GM12874 (cell line): ENCODE results near the gene BCL2L12.

Source experiments
- CTCF ChIP-seq: IDR thresholded peaks from 2 replicates; pipeline ENCODE4 v1.5.1; 2011; ENCODE audit warnings: low read depth, mild to moderate bottlenecking, control low read depth, low read length, moderate library complexity; ENCODE audit not compliant: insufficient read depth

The BCL2L12 gene

DNA sequence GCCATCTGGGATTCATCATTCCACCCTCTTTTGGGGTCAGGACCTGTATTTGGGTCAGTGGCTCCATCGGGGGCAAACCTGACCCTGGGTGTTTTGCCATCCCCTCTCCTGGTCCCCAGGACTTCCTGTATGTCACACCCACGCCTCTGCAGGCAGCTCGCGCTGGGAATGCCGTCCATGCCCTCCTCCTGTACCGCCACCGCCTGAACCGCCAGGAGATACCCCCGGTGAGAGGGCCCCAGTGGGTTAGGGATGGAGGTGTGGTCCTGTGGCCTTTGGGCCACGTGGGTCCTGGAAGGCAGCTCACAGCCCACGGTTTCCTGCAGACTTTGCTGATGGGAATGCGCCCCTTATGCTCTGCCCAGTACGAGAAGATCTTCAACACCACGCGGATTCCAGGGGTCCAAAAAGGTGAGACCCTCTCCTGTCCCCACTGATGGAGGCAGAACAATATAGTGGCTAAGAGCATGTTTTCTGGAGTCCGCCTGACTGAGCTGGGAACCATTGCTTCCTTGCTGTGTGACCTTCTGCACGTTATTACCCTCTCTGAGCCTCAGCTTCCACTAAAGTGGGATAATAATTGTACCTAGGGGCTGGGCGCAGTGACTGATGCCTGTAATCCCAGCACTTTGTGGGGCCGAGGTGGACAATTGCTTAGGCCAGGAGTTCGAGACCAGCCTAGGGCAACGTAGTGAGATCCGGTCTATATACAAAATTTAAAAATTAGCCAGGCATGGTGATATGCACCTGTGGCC is 39.3 kb downstream of the BCL2L12 start:
- TF ChIP-seq CTCF: no peak

- TF ChIP-seq CTCF: no peak
These were observed 40.2 kb downstream of the BCL2L12 start for GRCh38 chr19:49705919-49706318.

DNA sequence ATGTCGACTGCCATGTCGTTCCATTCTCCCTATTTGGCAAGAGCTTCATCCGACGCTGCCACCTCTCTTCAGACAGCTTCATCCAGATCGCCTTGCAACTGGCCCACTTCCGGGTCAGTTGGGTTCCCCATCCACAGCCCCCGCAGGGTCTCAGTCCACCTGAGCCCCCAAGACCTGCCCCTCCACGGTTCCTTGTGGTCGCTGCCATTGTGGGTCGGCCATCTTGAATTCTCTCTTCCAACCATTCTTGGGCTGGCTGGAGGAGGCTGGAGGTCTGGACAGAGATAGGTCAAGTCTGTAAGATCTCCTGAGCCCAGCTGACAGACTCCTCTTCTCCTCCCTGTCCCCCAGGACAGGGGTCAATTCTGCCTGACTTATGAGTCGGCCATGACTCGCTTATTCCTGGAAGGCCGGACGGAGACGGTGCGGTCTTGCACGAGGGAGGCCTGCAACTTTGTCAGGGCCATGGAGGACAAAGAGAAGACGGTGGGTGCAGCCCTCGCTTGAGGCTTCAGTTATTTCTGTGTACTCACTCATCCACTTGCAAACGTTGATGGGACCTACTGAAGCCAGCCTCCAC is 44.7 kb downstream of the BCL2L12 start:
- TF ChIP-seq CTCF: no peak

DNA sequence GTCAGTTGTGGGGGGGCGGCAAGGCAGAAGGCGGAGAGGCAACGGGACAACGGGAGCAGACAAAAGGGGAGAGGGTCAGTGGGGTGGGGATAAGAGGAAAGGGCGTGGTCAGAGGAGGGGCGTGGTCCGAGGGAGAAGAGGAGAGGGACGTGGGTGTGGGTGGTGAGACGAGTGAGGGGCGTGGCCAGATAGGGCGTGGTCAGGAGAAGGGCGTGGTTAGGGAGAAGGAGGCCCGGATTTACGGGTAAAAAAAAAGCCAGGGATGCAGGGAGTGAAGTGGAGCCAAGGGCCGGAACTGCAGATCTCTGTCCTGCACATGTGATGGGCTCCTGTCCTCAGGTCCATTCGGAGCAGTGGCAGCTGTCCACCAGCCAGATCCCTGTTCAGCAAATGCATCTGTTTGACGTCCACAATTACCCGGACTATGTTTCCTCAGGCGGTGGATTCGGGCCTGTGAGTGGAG is 46.7 kb downstream of the BCL2L12 start:
- TF ChIP-seq CTCF: no peak

DNA sequence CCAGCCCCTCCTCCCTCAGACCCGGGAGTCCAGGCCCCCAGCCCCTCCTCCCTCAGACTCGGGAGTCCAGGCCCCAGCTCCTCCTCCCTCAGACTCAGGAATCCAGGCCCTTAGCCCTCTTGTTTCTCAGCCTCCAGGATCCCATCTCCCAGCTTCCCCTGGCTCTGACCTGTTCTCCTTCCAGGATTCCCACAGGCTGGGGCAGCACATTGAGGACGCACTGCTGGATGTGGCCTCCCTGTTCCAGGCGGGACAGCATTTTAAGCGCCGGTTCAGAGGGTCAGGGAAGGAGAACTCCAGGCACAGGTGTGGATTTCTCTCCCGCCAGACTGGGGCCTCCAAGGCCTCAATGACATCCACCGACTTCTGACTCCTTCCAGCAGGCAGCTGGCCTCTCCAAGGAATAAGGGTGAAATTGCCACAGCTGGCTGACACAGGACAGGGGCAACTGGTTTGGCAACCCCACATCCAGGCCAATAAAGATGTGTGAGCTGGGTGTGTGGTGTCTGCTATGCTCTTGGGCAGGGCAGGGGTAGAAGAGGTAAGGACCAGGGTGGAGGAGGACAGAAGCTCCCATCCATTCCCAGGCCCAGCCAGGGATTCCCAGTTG is 47.6 kb downstream of the BCL2L12 start:
- no peak for TF ChIP-seq CTCF

DNA sequence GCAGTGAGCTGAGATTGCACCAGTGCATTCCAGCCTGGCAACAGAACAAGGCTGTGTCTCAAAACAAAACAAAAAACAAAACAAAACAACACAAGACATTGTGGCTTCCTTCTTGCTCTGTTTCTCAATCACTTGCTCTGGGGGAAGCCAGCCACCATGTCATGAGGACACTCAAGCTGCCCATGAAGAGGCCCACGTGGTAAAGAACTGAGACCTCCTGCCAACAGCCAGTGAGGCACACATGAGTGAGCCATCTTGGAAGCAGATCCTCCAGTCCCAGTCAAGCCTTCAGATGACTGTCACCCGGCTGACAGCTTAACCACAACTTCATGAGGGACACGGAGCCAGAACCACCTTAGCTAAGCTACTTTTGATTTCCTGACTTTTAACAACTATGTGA is 50.4 kb downstream of the BCL2L12 start:
- no peak for TF ChIP-seq CTCF

- no peak for TF ChIP-seq CTCF
These were observed 52.8 kb downstream of the BCL2L12 start for GRCh38 chr19:49718511-49718910.
